ENCODE measurements around the gene NRG2.

DNA sequence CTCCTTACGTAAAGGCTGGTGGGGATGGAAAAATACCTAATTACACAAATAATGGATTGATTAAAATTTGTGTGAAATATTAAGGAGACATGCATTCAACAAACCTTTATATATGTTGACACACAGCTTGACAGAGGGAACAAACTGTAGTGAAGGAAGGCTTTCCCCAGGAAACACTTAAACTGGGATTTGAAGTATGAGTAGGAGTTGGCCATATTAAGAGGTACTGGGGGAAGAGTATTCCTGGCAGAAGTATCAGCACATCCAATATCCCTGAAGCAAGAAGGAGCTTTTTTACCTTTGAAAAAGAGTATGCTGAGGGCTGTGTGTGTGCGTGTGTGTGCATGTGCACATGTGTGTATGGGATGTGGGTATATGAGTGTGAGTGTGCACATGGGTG, 136.4 kb downstream of the NRG2 start:
- TF ChIP-seq, protein P1, sequence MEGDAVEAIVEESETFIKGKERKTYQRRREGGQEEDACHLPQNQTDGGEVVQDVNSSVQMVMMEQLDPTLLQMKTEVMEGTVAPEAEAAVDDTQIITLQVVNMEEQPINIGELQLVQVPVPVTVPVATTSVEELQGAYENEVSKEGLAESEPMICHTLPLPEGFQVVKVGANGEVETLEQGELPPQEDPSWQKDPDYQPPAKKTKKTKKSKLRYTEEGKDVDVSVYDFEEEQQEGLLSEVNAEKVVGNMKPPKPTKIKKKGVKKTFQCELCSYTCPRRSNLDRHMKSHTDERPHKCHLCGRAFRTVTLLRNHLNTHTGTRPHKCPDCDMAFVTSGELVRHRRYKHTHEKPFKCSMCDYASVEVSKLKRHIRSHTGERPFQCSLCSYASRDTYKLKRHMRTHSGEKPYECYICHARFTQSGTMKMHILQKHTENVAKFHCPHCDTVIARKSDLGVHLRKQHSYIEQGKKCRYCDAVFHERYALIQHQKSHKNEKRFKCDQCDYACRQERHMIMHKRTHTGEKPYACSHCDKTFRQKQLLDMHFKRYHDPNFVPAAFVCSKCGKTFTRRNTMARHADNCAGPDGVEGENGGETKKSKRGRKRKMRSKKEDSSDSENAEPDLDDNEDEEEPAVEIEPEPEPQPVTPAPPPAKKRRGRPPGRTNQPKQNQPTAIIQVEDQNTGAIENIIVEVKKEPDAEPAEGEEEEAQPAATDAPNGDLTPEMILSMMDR (IDR thresholded peaks at IDR 0.05; ENCODE audit: control extremely low read depth in 1 of 3, insufficient read depth in 1 of 3, low read depth in 1 of 3, low read length in 3 of 3), result no peak
- TF ChIP-seq RAD21 (IDR thresholded peaks at IDR 0.05 in 1 of 2, conservative IDR thresholded peaks at IDR 0.05 in 1 of 2; ENCODE audit: low read depth in 2 of 2, low read length in 2 of 2), result no peak

Measured in H1 (cell line).